HUDEP-2 (cell line): ENCODE data around the gene FTSJ3.
A peak's percentile ranks its signal among the peaks of the same experiment; 100 is the strongest.

Experiments
- DNase-seq, 76 experiments: peaks; one replicate each; lab custom pipeline; 2025; ENCODE audit not compliant: unreplicated experiment in 76 of 76; lab: John Stamatoyannopoulos, UW

Gene FTSJ3

DNA sequence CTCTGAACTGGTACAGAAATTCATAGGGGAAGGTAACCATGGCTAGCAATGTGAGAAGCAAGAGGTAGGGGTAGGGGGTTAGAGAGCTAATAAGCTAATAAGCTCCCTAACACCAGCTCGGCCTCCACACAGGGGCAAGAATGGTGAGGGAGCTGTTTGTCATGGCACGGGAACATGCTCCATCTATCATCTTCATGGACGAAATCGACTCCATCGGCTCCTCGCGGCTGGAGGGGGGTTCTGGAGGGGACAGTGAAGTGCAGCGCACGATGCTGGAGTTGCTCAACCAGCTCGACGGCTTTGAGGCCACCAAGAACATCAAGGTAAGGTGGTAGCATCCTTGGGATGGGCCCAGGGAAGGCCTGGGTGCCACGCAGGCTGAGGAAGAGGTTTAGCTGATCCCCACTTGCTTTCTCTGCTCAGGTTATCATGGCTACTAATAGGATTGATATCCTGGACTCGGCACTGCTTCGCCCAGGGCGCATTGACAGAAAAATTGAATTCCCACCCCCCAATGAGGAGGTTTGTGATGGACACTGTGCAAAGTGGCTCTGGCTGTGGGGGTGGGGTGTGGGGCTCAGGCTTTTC, 3.5 kb upstream of the FTSJ3 start:
- DNase-seq: no peak

DNA sequence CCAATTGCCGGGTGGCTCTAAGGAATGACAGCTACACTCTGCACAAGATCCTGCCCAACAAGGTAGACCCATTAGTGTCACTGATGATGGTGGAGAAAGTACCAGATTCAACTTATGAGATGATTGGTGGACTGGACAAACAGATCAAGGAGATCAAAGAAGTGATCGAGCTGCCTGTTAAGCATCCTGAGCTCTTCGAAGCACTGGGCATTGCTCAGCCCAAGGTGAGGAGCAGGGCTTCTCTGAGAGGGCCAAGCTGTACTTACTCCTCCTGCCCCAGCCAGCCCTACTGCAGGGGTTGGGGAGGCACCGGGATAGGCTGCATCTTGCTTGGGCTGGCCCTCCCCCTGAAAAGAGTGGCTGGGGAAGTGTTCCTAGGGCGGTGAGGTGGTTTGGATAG, 2.8 kb upstream of the FTSJ3 start:
- DNase-seq: no peak

DNA sequence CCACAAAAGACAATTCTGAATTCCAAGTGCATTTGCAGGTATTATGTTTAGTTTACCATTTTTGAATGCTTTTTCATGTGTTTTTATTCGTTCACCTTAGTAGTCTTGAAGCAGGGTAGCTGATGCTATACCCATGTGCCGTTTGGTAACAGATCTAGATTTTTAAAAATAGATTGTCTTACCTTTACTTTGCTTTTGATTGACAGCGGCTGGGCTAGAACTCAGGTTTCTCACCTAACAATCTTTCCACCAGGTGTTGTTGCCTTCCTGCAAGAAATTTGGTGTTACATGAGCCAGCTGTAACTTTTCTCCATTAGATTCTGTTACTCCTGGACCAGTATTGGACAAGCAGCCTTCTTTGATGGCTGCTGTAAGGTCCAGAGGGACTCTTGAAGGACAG, 1.5 kb upstream of the FTSJ3 start:
- no peak for DNase-seq

DNA sequence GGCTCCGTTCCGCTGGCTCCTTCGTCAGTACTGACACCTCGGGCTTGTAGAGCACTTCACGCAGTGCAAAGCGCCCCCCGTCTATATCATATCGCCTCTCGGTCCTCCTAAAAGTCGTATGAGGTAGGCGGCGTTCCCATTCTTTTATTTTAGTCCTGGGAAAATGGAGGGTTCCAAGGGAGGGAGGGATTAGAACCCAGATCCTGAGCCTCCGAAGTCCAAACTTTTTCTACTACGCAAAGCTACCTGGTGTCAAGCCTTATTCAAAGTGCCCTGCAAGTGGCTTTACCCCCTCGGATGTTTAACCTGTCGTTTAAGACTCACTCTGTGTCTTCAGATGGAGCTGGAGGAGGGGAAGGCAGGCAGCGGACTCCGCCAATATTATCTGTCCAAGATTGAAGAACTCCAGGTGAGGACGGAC, 348 bp upstream of the FTSJ3 start:
- no peak for DNase-seq

DNA sequence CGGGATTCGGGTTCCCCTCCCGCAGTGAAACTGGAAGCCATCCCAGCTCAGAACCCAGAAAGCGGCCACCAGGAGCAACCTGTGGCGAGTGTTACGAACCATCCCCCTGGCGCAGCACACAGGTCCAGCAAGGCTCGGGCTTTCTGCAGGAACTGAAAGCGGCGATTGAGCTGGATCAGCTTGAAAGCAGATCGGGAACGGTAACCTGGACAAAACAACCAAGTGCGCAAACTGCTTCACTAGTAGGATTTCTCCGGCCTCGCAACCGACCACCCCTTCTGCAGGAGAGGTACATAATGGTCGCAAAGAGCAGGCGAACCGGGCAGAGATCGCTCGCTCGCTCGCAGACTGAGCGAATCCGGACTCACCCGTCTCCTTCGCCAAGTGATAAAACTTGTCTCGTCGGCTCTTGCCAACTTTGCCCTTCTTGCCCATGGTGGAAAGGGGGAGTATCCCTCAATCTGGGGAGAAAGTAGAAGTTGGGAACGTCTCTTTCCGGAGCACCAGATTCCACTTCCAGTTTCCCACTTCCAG, 928 bp downstream of the FTSJ3 start:
- DNase-seq: peak in 7 of 76 experiments; percentile 26 to 77 (median 61)

DNA sequence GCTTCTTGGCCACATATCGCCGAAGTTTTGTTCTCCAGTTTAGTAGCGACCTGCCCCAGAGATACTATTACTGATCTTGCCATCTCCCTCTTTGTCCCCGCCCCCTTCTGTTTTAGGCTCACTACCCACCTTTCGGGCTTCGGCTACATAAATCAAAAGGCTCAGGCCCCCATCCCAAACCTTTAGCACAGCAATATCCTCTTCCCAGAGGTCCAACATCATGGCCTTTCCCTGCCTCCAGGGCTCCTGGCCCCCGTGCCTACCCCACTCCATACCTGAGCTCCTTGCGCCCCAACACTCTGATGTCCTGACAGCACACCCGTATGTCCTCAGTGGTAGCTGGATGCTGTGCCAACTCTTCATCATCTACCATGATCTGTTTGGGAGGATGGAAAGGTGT, 3.1 kb downstream of the FTSJ3 start:
- no peak for DNase-seq

DNA sequence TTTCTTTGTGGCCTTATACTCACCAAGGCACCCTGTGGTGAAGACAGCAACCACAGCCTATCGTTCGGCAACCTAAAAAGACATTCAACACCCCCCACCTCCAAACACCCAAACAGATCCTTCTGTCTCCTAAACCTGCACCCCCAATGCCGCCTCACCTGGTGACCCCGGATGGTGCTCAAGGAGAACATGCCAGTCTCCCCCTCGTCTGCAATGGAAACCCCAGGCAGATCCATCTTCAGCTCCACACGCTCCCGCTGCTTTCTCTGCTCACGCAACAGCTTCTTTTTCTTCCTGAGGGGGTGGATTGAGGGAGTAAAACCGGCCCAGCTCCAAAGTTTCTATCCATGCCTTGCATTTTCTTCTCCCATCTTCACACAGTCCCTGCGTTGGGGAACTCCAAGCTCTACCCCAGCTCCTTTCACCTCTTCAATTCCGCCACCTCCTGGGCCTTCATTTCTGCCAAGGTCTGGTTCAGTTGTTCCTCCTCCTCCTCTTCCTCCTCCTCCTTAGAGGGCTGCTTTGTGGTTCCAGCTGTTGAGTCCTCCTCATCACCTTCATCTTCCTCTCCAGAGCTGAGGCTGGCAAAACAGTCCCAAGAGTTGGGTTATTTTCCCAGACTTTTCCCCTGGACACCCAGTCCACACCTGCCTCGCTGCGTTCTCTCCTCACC, 3.7 kb downstream of the FTSJ3 start:
- no peak for DNase-seq

DNA sequence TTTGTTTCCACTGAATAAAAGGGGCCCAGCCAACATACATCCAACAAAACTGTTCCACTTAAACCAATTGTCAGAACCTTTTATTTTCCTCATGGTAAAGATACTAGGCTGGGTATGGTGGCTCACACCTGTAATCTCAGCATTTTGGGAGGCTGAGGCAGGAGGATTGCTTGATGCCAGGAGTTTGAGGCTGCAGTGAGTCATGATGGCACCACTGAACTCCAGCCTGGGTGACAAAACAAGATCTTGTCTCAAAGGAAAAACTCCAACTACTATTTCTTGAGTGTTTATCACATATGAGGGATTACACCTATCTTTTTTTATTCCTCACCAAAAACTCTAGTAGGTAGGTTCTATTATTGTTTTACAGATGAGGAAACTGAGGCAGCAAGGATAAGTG, 4.9 kb downstream of the FTSJ3 start:
- DNase-seq: no peak

DNA sequence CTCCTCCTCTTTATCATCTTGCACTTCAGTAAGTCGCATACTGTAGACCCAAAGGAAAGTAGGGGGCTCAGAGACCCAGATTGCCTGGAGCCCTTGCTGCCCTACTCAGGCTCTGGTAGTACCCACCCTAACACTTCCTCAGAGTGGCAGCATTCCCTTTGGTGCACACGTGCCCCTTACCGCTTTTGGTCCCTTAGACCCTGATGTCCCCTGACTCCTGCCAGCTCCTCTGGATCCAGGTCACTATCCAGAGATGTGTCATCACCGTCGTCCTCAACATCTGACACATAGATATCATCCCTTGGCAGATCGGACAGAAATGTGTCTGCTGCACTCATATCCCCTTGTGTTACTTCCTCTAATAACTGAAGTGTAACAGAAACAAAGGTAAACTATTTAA, 5.7 kb downstream of the FTSJ3 start:
- DNase-seq: no peak

DNA sequence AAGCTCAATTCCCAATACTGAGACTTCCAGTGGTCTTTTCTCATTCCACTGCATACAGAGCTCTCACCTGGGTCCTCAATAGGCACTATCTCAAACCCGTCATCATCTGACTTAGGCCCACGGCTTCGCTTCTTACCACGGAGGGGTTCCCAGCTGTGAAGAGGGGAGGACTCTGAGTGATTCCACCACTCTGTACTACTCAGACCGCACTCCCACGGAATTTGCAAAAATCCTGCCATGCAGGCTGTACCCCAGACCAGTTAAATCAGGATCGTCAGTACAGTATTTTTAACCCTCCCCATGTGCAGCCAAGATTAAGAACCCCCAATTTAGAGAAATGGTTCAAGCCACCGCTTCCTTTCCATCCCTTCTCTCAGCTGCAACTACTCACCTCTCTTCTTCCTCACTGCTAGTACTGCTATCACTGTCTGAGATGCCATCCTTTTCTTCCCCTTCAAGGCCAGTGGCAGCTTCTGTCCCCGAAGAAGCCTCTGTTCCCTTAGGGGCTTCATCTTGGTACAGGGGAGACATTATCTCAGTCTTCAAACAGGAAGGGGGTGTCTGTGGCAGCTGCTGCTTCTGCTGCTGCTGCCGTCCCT, 6.4 kb downstream of the FTSJ3 start:
- DNase-seq: no peak

DNA sequence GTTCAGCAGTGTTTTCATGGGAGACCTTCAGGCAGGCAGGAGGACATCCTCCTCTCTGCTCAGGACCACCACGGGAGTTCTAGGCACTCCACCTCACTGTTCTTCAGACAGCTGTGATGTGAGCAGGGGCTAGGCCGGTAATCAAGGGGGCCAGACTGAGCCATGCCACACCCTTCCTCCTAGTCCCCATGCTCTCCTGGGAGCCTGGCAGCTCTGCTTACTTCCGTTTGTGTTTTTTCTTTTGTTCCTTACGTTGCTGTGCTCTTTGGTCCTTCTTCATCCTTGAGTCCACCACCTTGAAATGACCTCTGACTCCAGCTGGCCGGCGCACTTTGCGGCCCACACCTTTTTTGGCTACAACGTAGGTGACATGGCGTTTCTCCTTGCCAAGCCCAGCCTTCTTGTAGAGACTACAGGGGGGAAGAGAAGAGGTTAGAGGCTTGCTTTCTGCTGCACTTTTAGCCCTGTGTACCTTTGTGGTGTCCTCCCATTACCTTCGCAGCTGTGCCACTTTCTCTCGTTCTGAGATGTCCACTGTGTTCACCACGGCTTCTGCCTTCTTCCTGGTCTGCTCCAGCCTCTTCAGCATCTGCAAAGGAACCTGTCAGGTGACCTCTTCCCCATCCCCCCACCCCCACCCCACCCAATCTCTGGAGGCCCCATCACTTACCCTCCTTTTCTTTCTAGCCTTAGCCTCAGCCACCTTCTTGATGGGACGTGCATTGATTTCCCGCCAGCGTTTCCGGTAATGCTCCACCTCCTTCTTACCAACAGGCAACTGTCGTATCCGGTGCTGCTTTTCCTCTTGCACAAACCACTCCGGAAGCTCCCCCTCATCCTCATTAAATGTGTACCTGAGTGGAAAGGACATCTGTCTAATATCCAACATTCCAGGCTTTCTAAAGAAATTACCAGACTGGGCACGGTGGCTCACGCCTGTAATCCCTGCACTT, 7.6 kb downstream of the FTSJ3 start:
- no peak for DNase-seq

DNA sequence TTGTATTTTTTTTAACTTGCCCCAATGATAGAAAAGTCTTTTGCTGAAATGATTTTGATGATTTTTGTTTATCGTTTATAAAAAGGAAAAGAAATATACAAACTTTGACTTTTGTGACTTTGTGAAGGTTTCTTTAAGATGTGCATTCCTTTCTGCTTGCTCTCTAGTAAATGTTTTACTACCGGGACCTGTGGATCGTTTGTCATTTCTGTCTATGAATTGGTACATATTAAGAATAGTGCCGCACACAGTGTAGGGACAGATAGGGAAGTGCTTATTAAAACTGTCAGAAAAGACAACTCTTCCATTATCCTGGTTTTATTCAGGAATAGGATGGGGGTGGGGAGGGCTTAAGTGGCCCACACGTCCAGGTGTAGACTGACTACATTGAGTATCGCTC, 8.3 kb downstream of the FTSJ3 start:
- DNase-seq: no peak

DNA sequence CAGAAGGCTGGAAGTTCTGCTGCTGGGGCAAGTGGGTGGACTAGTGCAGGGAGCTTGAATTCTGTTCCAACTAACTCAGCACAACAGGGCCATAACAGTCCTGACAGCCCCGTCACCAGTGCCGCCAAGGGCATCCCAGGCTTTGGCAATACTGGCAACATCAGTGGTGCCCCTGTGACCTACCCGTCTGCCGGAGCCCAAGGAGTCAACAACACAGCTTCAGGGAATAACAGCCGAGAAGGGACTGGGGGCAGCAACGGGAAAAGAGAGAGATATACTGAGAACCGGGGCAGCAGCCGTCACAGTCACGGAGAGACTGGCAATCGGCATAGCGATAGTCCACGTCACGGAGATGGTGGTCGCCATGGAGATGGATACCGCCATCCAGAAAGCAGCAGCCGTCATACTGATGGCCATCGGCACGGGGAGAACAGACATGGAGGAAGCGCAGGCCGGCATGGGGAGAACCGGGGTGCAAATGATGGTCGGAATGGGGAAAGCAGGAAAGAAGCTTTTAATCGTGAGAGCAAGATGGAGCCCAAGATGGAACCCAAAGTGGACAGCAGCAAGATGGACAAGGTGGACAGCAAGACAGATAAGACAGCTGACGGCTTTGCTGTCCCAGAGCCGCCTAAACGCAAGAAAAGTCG, 9.6 kb downstream of the FTSJ3 start:
- no peak for DNase-seq

DNA sequence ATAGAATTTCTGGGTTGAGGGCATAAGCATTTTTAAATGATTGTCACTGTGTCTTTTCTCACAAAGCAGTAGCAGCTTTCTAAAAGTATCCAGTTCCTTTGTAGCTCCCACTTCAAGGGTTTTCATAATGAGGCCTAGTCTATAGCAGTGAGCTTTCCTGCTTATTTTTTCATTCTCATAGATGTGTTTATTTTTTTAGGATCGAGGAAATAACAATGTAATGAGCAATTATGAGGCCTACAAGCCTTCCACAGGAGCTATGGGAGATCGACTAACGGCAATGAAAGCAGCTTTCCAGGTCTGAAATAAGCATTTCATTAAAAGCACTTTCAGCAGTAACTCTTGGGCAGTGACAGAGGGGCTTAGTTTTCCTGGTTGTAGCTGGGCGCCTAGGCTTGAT, 10.8 kb downstream of the FTSJ3 start:
- DNase-seq: no peak

DNA sequence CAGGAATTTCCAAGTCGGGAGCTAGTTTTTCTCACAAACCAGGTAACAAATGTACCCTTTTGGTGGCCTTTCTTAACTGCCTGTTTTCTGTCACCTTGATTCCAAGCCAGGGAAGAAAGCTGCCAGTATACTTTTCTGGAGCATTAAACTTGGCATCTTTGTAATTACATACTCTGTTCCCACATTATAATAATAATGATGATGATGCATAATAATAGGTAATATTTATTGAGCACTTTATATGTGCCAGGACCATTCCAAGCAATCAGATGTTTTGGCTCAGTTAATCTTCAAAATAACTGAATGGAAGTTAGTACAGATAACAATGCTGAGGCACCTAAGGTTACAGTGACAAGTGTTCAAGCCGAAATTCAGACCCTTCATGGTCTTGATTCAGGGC, 11.3 kb downstream of the FTSJ3 start:
- DNase-seq: no peak

DNA sequence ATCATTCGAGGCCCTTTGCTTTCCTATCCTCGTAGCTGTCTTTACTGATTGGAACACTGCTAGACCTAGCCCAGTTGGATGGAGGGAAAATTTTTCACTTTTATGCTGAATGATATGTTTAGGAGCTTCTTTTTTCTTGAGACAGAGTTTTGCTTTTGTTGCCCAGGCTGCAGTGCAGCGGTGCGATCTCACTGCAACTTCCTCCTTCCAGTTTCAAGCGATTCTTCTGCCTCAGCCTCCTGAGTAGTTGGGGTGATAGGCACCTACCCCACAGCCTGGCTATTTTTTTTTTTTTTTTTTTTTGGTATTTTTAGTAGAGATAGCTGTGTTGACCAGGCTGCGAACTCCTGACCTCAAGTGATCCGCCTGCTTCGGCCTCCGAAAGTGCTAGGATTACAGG, 17.5 kb downstream of the FTSJ3 start:
- DNase-seq: peak in 1 of 76 experiments; percentile 19

DNA sequence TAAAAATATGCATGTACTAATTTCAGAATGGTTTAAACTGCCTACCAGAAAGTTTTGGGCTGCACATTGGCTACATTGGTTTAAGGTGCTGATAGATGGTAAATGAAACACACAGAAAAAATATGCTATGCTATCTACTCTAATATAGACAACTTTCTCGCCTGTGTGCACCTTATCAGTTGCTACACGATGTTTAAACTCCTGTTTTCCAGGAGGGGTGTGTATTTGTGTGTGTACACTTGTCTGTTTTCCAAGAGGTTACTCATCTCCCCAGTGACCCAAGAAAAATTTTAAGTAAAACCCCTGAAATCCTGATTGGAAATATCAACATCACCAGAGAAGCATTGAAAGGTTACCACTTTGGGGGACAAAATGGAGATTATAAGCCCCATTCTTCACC, 21.9 kb downstream of the FTSJ3 start:
- peak in 19 of 76 experiments; percentile 2 to 67 (median 19) for DNase-seq

DNA sequence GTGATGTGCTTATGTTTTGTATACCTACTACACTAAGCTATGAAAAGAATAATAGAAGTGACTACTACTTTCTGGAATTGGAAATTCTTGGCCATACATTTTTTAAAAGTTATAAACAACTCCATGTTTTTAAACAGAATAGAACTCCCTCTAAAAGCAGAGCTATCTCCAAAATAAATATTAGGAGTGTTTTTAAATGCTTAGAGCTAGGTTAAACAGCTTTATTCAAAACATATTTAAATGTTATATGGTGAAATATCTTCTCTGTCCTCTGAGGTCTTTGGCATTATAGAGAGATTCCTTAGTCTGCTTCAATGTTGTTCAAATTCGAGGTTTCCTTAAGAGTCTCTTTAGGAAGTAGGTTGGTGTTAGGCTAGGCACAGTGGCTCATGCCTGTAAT, 23.1 kb downstream of the FTSJ3 start:
- no peak for DNase-seq

DNA sequence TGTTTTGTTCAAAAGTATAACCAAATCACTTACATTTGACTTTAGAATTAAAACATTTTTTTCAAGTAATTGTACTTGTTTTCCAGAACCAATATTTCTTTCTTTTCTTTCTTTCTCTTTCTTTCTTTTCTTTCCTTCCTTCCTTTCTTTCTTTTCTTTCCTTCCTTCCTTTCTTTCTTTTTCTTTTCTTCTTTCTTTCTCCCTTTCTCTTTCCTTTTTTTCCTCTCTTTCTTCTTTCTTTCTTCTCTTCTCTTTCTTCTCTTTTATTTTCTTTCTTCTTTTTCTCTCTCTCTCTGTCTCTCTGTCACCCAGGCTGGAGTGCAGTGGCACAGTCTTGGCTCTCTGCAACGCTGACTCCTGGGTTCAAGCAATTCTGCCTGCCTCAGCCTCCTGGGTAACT, 26.7 kb downstream of the FTSJ3 start:
- no peak for DNase-seq

DNA sequence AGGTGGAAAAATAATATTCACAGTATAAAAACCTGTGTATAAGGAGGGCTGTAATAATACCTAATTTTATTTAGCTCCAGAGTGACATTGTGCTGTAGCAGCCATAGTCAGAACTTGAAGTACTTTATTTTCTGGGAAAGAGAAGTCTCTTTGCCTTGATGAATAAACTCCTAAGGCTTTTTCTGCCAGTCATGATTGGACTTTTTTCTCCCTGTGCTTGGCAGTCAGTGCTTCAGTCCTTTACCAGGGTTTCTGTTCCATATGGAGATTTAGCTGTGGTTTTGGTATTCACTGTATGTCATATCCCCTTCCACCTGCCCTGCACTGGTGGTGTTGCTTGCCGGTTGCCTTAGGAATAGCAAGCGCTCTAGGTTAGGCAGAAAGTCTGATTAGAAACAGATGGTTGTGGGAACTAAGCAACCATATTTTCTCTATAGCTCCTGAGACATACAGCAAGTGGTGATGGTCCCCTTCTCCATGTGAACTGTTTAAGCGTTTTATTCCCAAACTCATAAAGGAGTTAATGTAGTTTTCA, 28.8 kb downstream of the FTSJ3 start:
- no peak for DNase-seq
